ENCODE results near the gene NIPA2.
A peak's percentile ranks its signal among the peaks of the same experiment; 100 is the strongest.

NIPA2 gene

GRCh38 chr15:22880981-22881738 lies 42.7 kb downstream of the NIPA2 start:
- H3K4me3 ChIP-seq (replicated peaks in 1 of 2; ENCODE audit: low read depth in 2 of 2, low read length in 2 of 2): no peak overlapping the region
- DNase-seq (ENCODE audit: low read depth in 2 of 2): no peak
- TF ChIP-seq, protein P1, sequence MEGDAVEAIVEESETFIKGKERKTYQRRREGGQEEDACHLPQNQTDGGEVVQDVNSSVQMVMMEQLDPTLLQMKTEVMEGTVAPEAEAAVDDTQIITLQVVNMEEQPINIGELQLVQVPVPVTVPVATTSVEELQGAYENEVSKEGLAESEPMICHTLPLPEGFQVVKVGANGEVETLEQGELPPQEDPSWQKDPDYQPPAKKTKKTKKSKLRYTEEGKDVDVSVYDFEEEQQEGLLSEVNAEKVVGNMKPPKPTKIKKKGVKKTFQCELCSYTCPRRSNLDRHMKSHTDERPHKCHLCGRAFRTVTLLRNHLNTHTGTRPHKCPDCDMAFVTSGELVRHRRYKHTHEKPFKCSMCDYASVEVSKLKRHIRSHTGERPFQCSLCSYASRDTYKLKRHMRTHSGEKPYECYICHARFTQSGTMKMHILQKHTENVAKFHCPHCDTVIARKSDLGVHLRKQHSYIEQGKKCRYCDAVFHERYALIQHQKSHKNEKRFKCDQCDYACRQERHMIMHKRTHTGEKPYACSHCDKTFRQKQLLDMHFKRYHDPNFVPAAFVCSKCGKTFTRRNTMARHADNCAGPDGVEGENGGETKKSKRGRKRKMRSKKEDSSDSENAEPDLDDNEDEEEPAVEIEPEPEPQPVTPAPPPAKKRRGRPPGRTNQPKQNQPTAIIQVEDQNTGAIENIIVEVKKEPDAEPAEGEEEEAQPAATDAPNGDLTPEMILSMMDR (IDR thresholded peaks at IDR 0.05; ENCODE audit: low read depth, low read length): no peak

GRCh38 chr15:22881739-22882440 lies 43.4 kb downstream of the NIPA2 start:
- no peak for DNase-seq (ENCODE audit: low read depth in 2 of 2)
- TF ChIP-seq, protein P1 (IDR thresholded peaks at IDR 0.05; ENCODE audit: low read depth, low read length): no peak
- H3K4me3 ChIP-seq (replicated peaks in 1 of 2; ENCODE audit: low read depth in 2 of 2, low read length in 2 of 2): no peak overlapping the region

GRCh38 chr15:22883196-22883595 lies 44.7 kb downstream of the NIPA2 start:
- TF ChIP-seq, protein P1 (IDR thresholded peaks at IDR 0.05; ENCODE audit: low read depth, low read length): no peak
- DNase-seq (ENCODE audit: low read depth in 2 of 2): no peak

GRCh38 chr15:22884344-22884743 lies 45.9 kb downstream of the NIPA2 start:
- H3K4me3 ChIP-seq (replicated peaks in 1 of 2; ENCODE audit: low read depth in 2 of 2, low read length in 2 of 2): no peak overlapping the region
- no peak for DNase-seq (ENCODE audit: low read depth in 2 of 2)
- TF ChIP-seq, protein P1 (IDR thresholded peaks at IDR 0.05; ENCODE audit: low read depth, low read length): no peak

More at GRCh38 chr15:22883196-22883595, 44.7 kb downstream of the NIPA2 start:
- H3K4me3 ChIP-seq (replicated peaks in 1 of 2; ENCODE audit: low read depth in 2 of 2, low read length in 2 of 2): no peak overlapping the region

- DNase-seq (ENCODE audit: low read depth in 2 of 2): no peak
- TF ChIP-seq, protein P1 (IDR thresholded peaks at IDR 0.05; ENCODE audit: low read depth, low read length): no peak
- H3K4me3 ChIP-seq (replicated peaks in 1 of 2; ENCODE audit: low read depth in 2 of 2, low read length in 2 of 2): no peak overlapping the region
Observed at GRCh38 chr15:22885120-22885519, 46.7 kb downstream of the NIPA2 start.

GRCh38 chr15:22887157-22887951 lies 48.9 kb downstream of the NIPA2 start:
- peak; percentile 51 to 85 for DNase-seq (ENCODE audit: low read depth in 2 of 2)
- H3K4me3 ChIP-seq (replicated peaks in 1 of 2; ENCODE audit: low read depth in 2 of 2, low read length in 2 of 2): no peak overlapping the region
- TF ChIP-seq, protein P1 (IDR thresholded peaks at IDR 0.05; ENCODE audit: low read depth, low read length): no peak

Data from cardiac fibroblast (primary cell).